Thyroid gland (tissue), 4 donors: ENCODE measurements around the gene MPIG6B. TPM values are rescaled to one million over a fixed set of nuclear protein-coding genes. Genes with fewer than 3 reads are reported as not detected.

Source experiments
- DNase-seq, 2 donors: peaks; one replicate each; pipeline ENCODE4 v3.0.0-alpha.2; 2019
- H3K27ac ChIP-seq, 3 donors: fragments of 200-600 bp; sonication (generic); 1 replicate in 2 of 3; 2 replicates in 1 of 3; pipeline ENCODE4 v1.5.1; 2016 to 2019; ENCODE audit warnings: mild to moderate bottlenecking in 1 of 3, moderate library complexity in 1 of 3
- H3K27me3 ChIP-seq: fragments of 200-600 bp; sonication (generic); one replicate; pipeline ENCODE4 v1.5.1; 2019
- H3K36me3 ChIP-seq, 2 donors: fragments of 200-600 bp; sonication (generic); one replicate each; pipeline ENCODE4 v1.5.1; 2016 to 2019
- H3K4me1 ChIP-seq, 2 donors: fragments of 200-600 bp; sonication (generic); one replicate each; pipeline ENCODE4 v1.5.1; 2017 to 2019
- H3K4me3 ChIP-seq, 3 donors: fragments of 200-600 bp; sonication (generic); replicated peaks in 1 of 3; 1 replicate in 2 of 3; 2 replicates in 1 of 3; pipeline ENCODE4 v1.5.1; 2016; ENCODE audit warnings: mild to moderate bottlenecking in 1 of 3
- H3K9me3 ChIP-seq: fragments of 200-600 bp; sonication (generic); one replicate; pipeline ENCODE4 v1.5.1; 2017
- POLR2A ChIP-seq, 2 donors: fragments of 450-650 bp; IDR thresholded peaks; one replicate each; pipeline ENCODE4 v1.6.1; 2017; ENCODE audit warnings: antibody characterized with exemption in 2 of 2, mild to moderate bottlenecking in 2 of 2, moderate library complexity in 1 of 2
- WGBS, 2 donors: methylation state at CpG; one replicate each; pipeline ENCODE4 v1.1.5; 2017; 5-methylcytosine and 5-hydroxymethylcytosine counted together
- intact Hi-C: fragments of 100-400 bp; cut with DNase I; formaldehyde crosslinking; loops from one replicate; pipeline ENCODE4 v1.15.1; 2023
- total RNA-seq, 4 donors: library from RNA; depleted of rRNA; stranded (reverse); fragments of >200 nt; gene quantifications; one replicate each; pipeline ENCODE4 v1.2.3, GENCODE V29; 2016
- TF ChIP-seq, protein P1 (sequence below), 6 experiments: fragments of 200-600 bp in 3 of 6; fragments of 450-650 bp in 3 of 6; sonication (generic) in 3 of 6; IDR thresholded peaks; one replicate each; pipeline ENCODE4 v1.5.1; 2016 to 2019; ENCODE audit warnings: antibody characterized with exemption in 6 of 6, mild to moderate bottlenecking in 2 of 6, inconsistent platforms in 1 of 6, moderate library complexity in 1 of 6

MPIG6B gene
- total RNA-seq, 4 donors from 2014 or later = 0.54 to 1.8 TPM; not detected in 2

DNA sequence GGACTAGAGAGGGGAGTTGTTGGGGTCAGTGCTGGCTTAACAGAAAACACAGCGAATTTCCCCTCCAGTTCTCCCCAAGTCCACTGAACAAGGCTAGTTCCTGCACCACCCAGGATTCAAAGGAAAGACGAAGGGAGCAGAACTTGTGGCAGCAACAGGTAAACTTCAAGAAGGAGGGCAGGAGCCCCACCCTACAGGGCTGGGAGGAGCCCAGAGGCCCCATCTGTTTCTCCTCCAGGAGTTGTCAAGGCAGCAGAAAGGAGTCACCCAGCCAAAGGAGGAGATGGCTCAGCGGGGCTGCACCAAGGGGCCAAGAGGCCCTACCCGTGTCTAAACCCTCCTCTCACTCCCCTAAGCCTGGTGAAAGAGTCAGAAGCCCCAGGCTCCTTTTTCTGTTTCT, 41.0 kb downstream of the MPIG6B start:
- no peaks in the 10 kb centered on the region for H3K27me3 ChIP-seq
- no peak overlapping the region for H3K27ac ChIP-seq
- TF ChIP-seq, protein P1, sequence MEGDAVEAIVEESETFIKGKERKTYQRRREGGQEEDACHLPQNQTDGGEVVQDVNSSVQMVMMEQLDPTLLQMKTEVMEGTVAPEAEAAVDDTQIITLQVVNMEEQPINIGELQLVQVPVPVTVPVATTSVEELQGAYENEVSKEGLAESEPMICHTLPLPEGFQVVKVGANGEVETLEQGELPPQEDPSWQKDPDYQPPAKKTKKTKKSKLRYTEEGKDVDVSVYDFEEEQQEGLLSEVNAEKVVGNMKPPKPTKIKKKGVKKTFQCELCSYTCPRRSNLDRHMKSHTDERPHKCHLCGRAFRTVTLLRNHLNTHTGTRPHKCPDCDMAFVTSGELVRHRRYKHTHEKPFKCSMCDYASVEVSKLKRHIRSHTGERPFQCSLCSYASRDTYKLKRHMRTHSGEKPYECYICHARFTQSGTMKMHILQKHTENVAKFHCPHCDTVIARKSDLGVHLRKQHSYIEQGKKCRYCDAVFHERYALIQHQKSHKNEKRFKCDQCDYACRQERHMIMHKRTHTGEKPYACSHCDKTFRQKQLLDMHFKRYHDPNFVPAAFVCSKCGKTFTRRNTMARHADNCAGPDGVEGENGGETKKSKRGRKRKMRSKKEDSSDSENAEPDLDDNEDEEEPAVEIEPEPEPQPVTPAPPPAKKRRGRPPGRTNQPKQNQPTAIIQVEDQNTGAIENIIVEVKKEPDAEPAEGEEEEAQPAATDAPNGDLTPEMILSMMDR (IDR thresholded peaks at IDR 0.05) = no peak
- TF ChIP-seq POLR2A (IDR thresholded peaks at IDR 0.05) = no peak
- no peaks in the 10 kb centered on the region for H3K4me1 ChIP-seq
- intact Hi-C loops = no loop called here
- no peaks in the 10 kb centered on the region for H3K36me3 ChIP-seq
- no peak overlapping the region for H3K4me3 ChIP-seq
- 89 to 91% methylated on average over 4 of the region's 4 CpGs for WGBS, 2 donors
- DNase-seq = no peak
- no peaks in the 10 kb centered on the region for H3K9me3 ChIP-seq

DNA sequence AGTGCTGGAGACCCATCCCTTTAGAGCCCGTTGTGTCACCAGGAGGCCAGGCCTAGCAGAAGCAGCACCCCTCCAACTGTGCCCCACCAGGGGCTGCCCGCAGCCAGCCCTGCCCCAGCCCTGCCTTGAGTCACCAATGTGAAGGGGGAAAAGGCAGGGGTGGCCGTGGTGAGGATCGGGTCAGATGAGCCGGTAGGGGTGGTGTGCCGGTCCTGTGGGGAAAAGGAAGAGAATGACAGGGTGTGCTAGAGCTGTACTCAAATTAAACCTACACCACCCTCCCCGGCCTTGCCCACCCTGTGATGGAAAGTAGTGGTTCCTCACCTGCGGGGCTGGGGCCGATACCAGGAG, 42.4 kb downstream of the MPIG6B start:
- H3K4me1 ChIP-seq = no peaks in the 10 kb centered on the region
- no peaks in the 10 kb centered on the region for H3K9me3 ChIP-seq
- no peak overlapping the region for H3K27ac ChIP-seq
- DNase-seq = no peak
- no peaks in the 10 kb centered on the region for H3K36me3 ChIP-seq
- no peaks in the 10 kb centered on the region for H3K27me3 ChIP-seq
- intact Hi-C loops = no loop called here
- TF ChIP-seq, protein P1 (IDR thresholded peaks at IDR 0.05) = no peak
- no peak for TF ChIP-seq POLR2A (IDR thresholded peaks at IDR 0.05)
- whole genome bisulfite sequencing, 2 donors = 80 to 83% methylated on average over 9 of the region's 9 CpGs
- no peak overlapping the region for H3K4me3 ChIP-seq

DNA sequence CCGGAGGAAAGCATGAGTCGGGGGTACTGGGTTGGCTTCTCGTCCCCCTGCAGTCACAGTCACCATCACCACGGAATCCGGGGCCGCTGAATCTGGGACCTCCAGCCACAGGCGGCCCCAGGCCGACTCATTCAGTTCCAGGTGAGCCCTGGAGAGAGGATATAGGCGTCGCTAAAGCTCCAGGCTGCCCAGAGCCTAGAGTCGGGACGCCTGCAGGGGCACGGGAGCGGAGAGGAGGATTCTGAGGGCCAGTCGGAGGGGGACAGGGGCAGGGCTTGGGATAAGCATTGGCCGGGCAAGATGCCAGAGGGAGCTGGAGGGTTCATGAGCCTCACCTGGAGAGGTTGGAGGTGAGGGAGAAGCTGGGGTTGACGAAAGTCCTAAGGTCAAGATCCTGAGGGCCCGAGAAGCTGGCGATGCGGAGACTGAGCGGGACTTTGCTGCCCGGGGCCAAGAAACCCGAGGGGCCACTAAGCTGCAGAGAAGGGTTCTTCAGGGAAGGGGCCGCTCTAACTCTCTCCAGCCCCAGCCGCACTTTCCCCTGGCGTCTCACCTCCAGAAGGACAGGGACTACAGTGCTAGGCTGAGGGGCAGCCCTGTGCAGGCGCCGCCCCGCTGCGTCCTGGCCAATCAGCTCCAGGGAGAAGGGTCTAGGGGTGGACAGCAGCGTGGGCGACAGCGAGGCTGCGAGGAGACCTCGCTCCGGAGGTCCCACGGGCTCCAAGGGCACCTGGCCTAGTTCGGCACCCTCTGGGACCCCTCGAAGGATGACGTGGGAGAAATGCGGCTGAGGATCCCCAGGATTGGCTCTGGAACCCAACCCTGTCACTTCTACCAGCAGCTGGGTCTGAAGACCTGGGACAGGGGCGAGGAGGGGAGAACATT, 43.0 kb downstream of the MPIG6B start:
- 32 to 57% methylated on average over 24 to 28 of the region's 42 CpGs for WGBS, 2 donors
- Histone ChIP-seq H3K27me3 (no peaks in the 10 kb centered on the region), H3K4me1 (no peaks in the 10 kb centered on the region), H3K9me3 (no peaks in the 10 kb centered on the region), H3K4me3 (peak overlapping the region in 1 of 3 donors; percentile 4), H3K36me3 (no peaks in the 10 kb centered on the region), H3K27ac (no peak overlapping the region)
- intact Hi-C loops = no loop called here
- DNase-seq = peak; percentile 18 to 38
- TF ChIP-seq, protein P1 (IDR thresholded peaks at IDR 0.05) = no peak
- peak in 1 of 2 donors; percentile 5 for TF ChIP-seq POLR2A (IDR thresholded peaks at IDR 0.05)

DNA sequence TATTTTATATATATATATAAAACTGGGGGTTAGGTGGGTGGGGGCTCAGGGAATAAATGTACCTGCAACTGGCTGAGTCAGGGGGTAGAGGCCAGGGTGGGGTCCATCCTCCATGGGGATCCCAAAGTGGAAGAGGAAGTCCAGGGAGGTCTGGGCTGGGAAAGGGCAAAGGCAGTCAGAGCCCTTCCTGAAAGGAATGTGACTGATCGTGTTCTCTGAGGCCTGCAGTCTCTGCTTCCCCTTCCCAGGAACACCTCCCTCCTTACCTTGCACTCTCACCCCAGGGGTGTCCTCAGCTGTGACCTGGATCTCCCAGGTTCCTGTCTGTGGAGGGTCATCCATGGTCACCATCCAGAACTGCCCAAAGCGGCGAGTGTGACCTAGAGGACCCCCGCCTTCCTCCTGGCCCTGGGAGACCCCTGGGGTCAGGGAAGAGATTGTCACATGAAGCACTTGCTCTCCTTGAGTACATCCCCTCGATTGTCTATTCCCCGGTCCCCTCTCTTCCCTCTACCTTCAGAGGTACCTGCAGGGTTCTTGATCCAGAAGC, 44.0 kb downstream of the MPIG6B start:
- no peak overlapping the region for H3K27ac ChIP-seq
- no peak overlapping the region for H3K4me3 ChIP-seq
- intact Hi-C loops = no loop called here
- no peaks in the 10 kb centered on the region for H3K4me1 ChIP-seq
- H3K9me3 ChIP-seq = no peaks in the 10 kb centered on the region
- no peaks in the 10 kb centered on the region for H3K27me3 ChIP-seq
- no peak for TF ChIP-seq POLR2A (IDR thresholded peaks at IDR 0.05)
- TF ChIP-seq, protein P1 (IDR thresholded peaks at IDR 0.05) = no peak
- WGBS, 2 donors = 70 to 85% methylated on average over 3 to 6 of the region's 6 CpGs
- no peak for DNase-seq
- no peaks in the 10 kb centered on the region for H3K36me3 ChIP-seq
